DMS153 treated with DMSO at 0.1 percent for 48 hours (cell line): ENCODE data around the gene RET.

ENCODE experiments used
- DNase-seq: peaks from one replicate; lab custom pipeline; 2025; ENCODE audit not compliant: unreplicated experiment; lab: John Stamatoyannopoulos, UW

Gene RET

DNA sequence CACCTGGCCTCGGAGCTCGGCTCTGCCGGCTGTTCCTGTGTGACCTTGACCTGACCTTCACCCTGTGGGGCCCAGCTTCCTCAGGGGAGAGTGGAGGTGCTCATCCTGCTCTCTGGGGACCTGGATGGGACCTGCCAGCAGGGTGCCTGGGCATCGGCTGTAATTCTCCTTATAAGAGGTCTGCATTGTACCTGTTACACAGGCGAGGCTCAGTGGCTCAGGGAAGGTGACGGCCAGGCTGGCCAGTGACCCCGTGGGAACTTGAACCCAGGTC is 29.0 kb downstream of the RET start:
- no peak for DNase-seq

DNA sequence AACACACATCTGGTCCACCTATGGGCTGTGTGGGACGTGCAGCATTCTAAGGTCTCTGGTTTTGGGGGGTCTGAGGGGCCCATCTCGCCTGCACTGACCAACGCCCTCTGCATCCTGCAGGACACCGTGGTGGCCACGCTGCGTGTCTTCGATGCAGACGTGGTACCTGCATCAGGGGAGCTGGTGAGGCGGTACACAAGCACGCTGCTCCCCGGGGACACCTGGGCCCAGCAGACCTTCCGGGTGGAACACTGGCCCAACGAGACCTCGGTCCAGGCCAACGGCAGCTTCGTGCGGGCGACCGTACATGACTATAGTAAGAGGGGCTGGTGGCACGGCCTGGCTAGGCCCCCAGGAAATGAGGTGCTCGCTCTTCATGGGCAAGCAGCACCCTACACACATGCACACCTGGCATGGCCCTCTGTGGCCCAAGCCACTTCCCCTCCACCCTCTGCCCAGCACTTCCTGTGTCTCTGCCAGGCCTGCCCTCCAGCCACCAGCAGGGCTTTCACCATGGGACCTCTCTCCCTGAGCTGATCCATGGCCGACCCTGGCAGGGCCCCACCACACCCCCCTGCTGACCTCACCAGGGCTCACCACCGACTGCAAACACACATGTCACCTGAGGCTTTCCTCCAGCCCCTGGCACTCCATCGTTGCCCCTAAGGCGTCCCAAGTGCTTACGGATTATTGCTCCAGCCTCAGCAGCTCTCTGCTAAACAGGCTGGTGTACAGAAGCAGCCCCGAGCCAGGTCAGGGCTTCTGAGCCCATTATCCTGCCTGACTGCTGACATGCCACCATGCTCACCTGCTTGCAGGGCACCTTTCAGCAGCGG is 29.6 kb downstream of the RET start:
- DNase-seq: no peak

DNA sequence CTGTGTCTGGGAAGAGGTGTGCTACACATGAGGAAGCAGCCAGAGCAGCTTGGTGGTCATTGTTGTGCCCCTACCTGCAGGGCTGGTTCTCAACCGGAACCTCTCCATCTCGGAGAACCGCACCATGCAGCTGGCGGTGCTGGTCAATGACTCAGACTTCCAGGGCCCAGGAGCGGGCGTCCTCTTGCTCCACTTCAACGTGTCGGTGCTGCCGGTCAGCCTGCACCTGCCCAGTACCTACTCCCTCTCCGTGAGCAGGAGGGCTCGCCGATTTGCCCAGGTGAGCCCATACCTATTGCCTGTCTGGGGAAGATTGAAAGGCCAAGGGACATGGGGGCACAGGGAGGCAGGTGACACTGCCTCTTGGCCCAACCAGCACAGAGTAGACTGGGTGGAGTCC is 32.1 kb downstream of the RET start:
- DNase-seq: no peak

DNA sequence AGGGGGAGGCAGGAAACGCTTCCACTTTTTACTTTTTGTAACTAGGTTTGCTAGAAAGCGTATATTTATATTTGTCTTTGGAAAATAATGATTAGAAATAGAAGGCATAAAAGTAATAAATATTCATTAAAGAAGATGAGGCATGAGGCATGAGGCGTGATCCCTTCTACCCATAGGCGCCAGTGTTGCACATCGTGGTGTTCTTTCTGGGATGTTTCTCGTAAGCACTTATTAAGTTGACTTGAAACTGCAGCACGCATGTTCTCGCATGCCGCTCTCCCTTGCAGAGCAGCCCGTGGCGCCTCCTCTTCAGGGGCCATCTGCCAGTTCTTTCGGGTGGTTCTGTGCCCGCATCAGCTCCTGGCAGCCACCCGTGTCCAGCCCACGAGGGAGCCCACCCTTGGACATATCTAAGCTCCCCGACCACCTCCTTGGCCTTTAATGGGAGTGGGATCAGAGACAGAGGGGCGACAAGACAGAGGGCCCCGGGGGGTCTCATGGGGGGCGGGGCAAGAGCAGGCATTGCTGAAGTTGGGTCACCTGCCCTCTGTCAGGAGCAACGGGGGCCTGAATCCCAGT is 32.9 kb downstream of the RET start:
- no peak for DNase-seq

DNA sequence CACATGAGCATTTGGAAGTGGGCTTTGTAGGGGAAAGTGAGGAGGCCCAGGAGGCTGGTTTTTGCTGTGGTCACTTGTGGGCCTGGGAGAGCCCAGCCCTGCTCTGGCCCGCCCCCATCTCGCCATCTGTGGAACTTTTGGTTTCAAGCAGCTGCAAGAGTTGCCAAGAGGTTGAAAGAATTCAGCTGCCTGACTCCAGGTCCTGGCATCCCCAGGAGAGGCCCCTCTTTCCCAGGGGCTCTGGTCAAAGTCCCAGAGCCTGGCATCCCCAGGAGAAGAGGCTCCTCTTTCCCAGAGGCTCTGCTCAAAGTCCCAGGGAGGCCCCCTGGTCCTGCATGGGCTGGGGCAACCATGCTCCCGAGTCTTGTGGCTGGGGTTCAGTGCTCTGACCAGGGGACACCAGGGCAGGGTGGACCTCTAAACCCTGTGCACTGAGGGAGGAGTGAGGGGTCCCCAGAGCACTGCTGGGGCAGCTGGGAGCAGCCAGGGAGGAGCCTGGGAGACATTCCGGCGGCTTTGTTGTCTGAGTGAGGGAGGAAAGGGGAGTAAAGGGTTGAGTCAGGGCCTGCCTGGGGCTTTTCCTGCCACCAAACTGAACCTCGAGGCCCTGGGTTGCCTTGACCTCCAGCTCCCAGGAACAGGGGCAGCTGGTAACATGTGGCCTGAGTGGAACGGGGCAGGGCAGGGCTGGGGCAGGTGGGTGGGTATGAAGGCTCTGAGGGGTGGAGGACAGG is 33.6 kb downstream of the RET start:
- DNase-seq: no peak

DNA sequence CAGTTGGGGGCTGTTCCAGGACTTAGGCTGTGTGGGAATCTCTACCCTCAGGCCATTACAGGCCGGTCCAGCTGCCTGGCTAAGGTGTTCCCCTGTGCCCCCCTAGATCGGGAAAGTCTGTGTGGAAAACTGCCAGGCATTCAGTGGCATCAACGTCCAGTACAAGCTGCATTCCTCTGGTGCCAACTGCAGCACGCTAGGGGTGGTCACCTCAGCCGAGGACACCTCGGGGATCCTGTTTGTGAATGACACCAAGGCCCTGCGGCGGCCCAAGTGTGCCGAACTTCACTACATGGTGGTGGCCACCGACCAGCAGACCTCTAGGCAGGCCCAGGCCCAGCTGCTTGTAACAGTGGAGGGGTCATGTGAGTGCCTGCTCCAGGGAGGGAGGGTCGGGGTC is 34.2 kb downstream of the RET start:
- no peak for DNase-seq

DNA sequence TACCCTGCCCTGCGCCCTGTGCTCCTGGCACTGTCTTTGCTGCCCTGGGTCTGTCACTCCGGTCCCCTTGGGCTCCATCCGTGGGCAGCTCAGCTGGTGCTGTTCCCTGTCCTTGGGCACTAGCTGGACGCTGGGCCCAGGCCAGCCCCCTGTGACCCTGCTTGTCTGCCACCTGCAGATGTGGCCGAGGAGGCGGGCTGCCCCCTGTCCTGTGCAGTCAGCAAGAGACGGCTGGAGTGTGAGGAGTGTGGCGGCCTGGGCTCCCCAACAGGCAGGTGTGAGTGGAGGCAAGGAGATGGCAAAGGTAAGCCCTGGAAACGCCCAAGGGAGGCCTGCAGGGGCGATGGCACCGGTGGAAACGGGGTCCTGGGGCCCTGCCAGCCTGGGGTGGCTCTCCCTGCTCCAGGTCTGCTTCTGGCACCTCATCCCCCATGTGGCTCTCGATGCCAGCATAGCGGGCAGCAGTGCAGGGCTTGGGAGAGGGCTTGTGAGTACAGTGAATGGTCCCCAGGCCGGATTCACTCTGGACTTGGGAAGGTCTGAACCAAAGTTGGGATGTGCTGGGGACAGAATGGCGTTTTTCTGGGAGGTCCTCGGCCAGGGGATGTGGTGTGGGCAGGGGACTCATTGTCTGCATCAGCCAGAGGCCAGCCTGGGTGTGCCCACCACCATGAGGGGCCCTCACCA is 35.2 kb downstream of the RET start:
- no peak for DNase-seq

DNA sequence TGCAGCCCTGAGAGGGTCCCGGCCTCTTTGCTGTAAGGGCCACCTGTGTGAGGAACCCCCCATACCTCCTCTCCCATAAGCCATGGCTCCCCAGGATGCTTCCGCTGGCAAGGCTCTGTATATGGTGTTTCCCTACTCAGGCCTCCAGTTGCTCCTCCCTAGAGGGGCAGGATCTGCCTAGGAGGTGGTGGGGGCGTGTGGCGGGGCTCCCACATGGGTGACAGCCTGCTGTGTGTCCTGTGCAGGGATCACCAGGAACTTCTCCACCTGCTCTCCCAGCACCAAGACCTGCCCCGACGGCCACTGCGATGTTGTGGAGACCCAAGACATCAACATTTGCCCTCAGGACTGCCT is 35.7 kb downstream of the RET start:
- no peak for DNase-seq

DNA sequence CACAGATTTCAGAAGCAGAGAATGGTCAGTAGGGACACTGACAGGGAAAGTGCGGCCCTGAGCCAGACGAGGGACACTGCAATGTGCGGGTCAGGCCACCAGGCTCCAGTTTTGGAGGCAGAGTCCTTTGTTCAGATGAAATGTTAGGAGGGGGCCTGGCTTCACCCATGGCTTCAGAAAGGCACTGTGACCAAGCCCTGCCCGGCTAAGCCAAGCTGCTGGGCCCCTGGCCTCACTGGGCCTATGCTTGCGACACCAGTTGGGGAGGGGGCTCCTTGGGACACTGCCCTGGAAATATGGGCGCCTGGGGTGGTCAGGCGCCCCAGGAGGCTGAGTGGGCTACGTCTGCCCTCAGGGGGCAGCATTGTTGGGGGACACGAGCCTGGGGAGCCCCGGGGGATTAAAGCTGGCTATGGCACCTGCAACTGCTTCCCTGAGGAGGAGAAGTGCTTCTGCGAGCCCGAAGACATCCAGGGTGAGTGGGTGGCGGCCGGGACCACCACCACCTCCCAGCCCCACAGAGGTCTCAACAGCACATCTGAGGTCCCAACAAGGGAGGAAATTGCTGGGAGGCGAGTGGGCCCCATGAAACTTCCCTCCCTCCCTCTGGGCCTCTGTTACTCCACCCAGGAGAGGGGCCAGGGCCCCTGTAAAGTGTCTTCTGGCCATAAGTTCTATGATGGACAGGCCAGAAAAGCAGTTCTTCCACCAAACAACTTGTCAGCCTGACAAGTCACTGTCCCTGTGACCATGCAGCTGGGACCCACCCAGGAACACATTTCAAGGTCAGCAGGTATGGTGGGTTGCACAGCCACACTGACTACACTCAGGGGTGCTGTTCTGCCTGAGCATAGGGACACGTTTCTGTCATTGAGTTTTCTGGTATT is 36.6 kb downstream of the RET start:
- no peak for DNase-seq

DNA sequence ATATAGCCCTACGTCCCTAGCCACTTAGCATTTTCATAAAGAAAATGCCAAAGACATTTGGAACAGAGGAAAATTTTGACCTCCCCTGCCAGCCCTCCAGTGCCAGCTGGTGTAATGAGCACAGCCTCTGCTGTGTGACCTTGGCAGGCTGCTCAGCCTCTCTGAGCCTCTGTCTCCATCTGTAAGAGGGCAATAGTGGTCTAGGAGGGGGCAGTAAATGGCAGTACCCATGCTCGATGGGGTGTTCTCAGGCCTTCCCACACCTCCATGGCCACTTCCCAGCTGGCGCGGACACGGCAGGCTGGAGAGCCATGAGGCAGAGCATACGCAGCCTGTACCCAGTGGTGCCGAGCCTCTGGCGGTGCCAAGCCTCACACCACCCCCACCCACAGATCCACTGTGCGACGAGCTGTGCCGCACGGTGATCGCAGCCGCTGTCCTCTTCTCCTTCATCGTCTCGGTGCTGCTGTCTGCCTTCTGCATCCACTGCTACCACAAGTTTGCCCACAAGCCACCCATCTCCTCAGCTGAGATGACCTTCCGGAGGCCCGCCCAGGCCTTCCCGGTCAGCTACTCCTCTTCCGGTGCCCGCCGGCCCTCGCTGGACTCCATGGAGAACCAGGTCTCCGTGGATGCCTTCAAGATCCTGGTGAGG is 37.3 kb downstream of the RET start:
- no peak for DNase-seq

DNA sequence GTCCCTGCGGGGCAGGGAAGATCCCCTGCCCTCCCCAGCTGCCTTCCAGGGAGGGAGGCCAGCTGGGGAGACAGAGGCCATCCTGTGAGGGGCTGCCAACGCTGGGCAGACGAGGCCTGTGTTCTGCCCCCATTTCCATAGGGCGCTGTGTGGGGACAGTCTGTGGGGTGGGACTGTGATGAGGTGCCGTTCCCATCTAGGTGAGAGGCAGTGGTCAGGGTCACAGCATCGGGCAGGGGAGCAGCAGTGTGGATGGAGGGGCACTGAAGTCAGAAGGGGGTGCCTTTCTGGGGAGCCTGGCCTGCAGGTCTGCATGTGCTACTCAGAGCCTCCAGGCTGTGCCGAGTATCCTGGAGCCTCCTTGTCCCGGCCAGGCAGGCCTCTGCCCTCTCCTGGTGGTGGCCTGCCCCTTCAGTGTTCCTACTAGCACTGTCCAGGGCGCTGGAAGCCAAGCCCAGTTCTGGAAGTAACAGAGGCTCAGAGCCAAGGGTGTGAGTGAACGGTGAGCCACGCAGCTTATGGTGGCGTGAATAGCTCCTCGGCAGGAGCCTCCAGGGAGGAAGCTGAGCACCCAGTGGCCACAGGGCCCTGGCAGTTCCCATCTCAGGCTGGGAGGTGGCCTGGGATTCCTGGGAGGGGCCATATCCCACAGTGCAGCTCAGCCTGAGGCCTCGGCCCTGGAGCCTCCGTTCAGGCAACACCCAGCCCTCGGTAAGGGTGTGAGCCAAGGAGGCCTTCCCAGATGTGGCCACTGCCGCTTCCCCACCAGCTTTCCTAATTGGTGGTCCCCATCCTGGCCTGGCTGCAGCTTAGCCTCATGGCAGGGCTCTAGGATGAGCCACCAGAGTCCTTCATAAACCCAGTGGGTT is 38.1 kb downstream of the RET start:
- DNase-seq: no peak

DNA sequence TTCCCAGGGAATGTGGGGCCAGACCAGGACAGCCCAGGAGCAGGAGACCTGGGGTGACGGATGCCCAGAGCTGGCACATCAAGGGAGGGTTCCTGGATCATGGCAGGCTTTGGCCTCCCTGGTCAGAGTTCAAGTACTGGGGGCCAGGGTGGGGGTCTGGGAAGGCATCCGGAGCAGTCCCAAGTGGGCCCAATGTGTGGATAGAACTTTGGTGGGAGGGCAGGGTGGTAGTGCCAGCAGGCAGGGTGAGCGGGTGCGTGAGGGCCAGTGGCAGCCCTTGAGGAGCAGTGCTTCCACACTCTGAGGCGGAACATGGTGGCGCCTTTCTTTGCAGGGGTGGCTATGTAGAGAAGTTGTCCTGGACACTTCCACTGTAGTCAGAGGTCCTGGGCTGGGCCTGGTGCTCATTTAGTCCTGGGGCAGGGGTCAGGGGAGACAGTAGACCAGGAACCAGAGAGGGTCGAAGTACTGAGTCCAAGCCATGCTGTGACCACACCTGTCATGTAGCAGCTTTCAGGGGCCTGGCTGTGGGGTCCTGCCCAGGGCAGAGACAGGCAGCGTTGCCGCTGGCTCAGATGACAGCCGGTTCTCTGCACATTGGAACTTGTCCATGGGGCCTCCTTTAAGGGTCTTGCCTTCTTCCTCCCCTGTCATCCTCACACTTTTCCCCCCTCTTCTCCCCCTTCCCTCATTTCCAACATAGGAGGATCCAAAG is 39.2 kb downstream of the RET start:
- no peak for DNase-seq

DNA sequence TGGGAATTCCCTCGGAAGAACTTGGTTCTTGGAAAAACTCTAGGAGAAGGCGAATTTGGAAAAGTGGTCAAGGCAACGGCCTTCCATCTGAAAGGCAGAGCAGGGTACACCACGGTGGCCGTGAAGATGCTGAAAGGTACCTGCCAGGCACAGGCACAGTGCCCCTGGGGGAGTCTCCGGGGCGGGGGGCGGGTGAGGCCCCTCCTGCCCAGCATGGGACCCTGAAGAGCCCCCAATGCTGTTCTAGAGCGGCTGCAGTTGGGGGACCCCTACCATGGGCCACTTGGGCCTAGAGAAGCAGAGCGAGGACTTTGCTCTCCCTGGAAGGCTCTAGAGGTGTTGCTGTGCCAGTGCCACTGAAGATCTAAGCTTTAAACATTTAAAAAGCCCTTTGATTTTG is 39.7 kb downstream of the RET start:
- DNase-seq: no peak

DNA sequence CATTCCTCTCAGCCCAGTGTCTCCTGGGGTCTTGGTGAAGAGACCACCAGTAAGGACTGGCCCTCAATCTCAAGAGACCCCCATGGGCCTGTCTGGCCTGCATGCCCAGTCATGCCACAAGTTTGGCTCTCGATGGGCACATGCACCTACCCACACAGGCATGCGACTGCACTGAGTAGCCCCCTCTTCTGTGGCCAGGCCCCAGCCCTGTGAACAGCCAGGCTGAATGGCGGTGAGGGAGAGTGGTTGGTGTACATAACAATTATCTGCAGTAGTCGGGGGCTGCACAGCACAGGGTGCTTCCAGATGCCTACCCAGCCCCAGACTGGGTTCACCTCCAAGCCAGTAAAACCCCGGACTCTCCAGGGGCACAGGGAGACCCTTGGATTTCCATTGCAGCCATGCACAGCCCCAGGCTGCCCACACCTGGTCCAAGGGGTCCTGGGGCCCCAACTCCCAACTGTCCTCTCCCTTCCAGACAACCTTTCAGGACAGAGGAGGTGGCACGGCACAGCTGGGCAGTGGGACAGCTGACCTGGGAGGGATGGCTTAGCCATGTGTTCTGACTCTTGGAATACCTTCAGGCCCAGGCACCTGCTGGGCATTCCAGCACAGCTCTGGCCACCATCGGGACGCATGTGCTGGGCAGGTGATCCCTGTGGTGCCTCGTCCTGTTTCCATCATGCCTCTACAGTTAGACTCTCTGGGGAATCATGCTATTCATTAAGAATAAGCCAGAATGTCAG is 40.3 kb downstream of the RET start:
- no peak for DNase-seq

DNA sequence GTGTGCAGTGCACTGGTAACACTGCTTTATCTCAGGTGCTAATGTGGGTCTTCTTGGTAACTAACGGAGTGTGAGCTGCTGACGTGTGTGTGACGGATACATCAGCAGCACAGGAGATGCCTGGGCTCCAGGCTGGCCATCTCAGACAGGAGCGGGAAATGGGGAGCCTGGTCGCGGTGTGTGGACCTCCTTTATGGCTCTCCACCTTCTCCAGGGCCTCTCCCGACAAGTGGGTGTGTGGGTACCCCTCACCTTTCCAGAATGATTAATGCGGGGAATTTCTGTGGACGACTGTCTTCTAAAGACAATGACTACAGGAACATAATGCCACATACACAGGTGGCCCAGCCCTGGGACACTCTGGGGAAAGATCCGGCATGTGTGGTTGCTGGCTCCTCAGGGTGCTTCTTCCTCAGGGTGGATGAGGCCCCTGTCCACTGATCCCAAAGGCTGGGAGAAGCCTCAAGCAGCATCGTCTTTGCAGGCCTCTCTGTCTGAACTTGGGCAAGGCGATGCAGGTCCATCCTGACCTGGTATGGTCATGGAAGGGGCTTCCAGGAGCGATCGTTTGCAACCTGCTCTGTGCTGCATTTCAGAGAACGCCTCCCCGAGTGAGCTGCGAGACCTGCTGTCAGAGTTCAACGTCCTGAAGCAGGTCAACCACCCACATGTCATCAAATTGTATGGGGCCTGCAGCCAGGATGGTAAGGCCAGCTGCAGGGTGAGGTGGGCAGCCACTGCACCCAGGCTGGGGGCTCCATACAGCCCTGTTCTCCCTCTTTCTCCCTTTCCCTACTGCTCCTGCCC is 41.1 kb downstream of the RET start:
- no peak for DNase-seq

DNA sequence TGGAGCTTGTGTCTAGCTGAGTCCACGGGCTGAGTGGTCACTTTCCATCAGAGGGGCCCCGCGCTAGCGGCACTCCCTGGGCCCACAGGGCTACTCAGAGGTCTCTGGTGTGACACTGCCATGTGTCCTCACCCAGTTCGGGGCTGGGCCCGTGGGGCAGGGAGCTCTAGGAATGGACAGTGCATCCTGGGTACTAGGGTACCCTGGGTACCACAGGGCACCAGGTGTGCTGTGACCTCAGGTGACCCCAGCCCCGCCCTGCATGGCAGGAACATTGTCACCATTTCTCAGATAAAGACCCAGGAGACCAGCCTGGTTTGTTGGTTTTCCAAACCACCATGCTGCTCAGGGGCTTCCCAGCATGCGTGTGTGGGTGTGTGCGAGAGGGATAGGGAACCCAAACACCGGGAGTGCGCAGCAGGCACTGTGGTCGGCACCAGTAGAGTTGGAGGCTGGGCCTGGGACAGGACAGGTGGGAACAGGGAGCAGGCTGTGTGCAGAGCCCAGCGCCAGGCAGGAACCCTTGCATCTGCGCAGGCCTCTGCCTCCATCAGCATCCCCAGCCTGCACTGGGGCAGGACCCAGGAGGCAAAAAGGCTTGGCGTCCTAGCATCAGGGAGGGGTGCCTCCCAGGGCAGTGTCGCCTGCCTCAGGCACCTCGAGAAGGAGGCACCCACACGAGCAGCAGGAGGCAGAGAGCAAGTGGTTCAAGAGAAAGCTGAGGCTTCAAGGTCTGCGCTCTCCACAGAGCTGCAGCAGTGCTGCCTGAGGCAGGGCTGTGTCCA is 42.0 kb downstream of the RET start:
- DNase-seq: no peak
